NCI-H446 (cell line): ENCODE data around the gene HECTD1.
"Not testable (repeated sequence)": the region's sequence is repeated elsewhere in the genome, so short reads cannot be mapped to it uniquely, and the experiment has no call there.

ENCODE experiments used
- DNase-seq, 2 experiments: peaks; one replicate each; lab custom pipeline; 2025; lab: John Stamatoyannopoulos, UW

HECTD1 gene

DNA sequence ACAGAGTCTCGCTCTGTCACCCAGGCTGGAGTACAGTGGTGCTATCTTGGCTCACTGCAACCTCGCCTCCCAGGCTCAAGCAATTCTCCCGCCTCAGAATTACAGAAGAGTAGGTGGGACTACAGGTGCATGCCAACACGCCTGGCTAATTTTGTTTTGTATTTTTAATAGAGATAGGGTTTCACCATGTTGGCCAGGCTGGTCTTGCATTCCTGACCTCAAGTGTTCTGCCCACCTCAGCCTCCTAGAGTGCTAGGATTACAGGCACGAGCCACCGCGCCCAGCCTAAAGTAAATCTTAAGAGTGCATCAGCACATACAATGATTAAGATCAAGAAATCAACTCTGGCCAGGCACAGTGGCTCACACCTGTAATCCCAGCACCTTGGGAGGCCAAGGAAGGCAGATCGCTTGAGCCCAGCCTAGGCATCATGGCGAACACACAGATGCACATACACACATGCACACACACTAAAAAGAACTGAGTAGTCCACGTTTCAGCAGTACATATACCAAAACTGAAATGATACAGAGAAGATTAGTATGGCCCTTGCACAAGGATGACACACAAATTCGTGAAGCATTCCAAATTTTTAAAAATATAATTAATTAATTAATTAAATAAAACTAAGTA lies 65.0 kb downstream of the HECTD1 start:
- no peak for DNase-seq

DNA sequence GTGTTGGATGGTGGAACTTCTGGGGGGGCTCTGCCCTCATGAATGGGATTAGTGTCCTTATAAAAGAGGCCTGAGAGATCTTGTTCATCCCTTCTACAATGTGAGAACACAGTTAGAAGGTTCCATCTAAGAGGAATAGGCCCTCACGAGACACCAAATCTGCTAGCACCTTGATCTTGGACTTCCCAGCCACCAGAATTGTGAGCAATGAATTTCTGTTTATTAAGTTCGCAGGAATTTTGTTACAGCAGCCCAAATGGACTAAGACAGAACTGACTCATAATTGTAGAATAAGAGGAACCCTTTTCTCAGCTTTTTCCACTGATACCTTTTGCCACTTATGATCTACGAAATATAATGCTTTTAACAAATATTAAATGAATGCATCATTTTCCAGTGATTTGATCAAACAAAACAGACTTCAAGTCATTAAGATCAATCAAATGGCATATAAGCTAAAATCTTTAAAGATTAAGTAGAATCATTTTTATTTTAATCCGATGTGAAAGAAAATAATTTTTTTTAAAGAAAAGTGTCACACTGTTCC lies 68.2 kb downstream of the HECTD1 start:
- DNase-seq: no peak

- no peak for DNase-seq
Measured at GRCh38 chr14:31138301-31138700, 69.3 kb downstream of the HECTD1 start.

- DNase-seq: no peak
Measured at GRCh38 chr14:31137214-31137889, 70.2 kb downstream of the HECTD1 start.

GRCh38 chr14:31133133-31133532 lies 74.5 kb downstream of the HECTD1 start:
- no peak for DNase-seq

GRCh38 chr14:31128601-31129526 lies 78.7 kb downstream of the HECTD1 start:
- DNase-seq: no peak

DNA sequence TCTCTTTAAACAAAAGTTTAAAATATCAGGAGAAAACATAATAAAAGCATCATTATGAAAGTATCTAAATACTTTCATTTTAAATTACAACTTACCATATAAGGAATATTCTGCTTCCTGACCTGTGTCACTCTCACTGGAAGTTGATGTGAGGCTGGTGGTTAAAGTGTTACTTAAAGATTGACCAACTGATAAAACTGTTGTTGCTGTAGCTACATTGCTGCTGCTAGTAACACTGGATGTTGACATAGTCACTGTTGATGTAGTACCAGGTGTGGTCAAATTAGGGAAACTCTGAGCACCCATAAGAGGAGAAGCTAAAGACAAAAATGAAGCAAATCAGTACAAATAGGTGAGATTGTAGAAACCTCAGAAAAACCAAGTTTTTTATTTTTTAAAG lies 79.9 kb downstream of the HECTD1 start:
- no peak for DNase-seq

DNA sequence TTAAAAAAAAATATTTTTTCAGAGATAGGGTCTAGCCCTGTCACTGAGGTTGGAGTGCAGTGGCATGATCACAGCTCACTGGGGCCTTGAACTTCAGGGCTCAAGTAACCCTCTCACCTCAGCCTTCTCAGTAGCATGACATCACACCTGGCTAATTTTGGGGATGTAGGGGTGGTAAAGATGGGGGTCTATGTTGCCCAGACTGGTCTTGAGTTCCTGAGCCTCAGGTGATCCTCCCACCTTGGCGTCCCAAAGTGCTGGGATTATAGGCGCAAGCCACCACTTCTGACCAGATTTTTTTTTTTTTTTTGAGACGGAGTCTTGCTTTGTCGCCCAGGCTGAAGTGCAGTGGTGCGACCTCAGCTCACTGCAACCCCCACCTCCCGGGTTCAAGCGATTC lies 80.9 kb downstream of the HECTD1 start:
- no peak for DNase-seq

GRCh38 chr14:31125231-31125630 lies 82.4 kb downstream of the HECTD1 start:
- no peak for DNase-seq

DNA sequence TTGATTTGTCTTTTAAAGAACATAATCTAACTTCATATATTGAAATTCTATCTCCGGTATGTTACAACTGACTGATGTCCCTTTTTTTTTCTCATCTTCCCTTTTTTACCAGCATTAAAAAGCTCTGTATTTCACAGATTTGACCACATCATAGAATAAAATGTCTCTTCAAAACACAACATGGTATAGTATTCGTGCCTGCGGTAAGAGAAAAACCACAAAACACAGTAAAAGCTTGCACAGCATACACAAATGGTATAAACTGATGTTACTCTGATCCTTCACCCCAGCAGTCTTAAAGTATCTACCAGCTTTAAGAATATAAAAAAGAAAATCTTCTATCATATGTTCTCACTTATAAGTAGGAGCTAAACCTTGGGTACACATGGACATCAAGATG lies 83.4 kb downstream of the HECTD1 start:
- DNase-seq: no peak

GRCh38 chr14:31122921-31123320 lies 84.7 kb downstream of the HECTD1 start:
- no peak for DNase-seq

DNA sequence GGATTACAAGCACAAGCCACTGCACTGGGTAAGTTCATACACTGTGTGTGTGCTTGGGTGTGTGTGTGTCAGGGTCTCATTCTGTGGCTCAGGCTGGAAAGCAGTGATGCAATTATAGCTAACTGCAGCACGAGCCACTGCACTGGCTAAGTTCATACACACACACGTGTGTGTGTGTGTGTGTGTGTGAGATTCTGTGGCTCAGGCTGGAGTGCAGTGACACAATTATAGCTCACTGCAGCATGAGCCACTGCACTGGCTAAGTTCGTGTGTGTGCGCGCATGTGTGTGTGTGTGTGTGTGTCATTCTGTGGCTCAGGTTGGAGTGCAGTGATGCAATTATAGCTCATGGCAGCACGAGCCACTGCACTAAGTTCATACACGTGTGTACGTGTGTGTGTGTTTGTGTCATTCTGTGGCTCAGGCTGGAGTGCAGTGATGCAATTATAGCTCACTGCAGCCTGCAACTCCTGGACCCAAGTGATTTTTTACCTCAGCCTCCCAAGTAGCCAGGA lies 85.4 kb downstream of the HECTD1 start:
- no peak for DNase-seq

DNA sequence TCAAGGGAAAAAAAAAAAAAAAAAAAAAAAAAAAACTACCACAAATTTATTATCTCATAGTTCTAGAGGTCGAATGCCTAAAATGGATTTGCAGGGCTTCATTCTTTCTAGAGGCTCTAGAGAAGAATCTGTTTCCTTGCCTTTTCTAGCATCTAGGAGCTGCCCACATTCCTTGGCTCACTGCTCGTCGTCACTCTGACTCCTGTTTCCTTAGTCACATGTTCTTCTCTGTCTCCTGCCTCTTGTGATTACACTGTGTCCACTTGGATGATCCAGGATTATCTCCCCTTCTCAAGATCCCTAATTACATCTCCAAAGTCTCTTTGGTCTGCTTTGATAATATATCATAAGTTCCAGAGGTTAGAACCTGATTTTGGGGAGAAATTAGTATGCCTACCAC lies 88.7 kb downstream of the HECTD1 start:
- no peak for DNase-seq

- no peak for DNase-seq
Measured at GRCh38 chr14:31113794-31114193, 93.8 kb downstream of the HECTD1 start.

- no peak for DNase-seq
Measured at GRCh38 chr14:31110872-31111271, 96.7 kb downstream of the HECTD1 start.

- no peak for DNase-seq
Measured at GRCh38 chr14:31109257-31109656, 98.3 kb downstream of the HECTD1 start.

- no peak for DNase-seq
Measured at GRCh38 chr14:31106768-31107167, 100.8 kb downstream of the HECTD1 start.

- DNase-seq: no peak
Measured at GRCh38 chr14:31097081-31097480, 110.5 kb downstream of the HECTD1 start.

DNA sequence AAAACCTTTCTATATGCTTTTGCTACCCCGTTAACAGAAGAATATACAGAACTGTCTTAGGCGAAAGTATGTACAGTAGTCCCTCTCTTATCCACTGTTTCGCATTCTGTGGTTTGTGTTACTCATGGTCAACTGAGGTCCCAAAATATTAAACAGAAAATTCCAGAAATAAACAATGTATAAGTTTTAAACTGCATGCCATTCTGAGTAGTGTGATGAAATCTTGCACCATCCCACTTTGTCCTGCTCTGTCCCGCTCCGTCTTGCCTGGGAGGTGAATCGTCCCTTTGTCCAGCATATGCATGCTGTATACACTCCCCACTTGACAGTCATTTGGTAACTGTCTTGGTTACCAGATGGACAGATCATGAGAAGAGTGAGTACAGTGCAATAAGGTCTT lies 111.3 kb downstream of the HECTD1 start:
- DNase-seq: no peak

DNA sequence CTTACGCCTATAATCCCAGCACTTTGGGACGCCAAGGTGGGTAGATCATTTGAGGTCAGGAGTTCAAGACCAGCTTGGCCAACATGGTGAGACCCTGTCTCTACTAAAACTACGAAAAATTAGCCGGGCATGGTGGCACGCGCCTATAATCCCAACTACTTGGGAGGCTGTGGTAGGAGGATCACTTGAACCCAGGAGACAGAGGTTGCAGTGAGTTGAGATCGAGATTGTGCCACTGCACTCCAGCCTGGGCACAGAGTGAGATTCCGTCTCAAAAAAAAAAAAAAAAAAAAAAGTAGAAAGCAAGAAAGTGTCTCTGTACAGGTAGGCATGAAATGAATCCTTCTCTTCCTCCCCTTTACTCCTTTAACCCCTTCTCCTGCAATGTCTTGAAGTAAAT lies 111.8 kb downstream of the HECTD1 start:
- not testable (repeated sequence) for DNase-seq

- not testable (repeated sequence) for DNase-seq
Measured at GRCh38 chr14:31093884-31094839, 113.4 kb downstream of the HECTD1 start.
